ENCODE results near the gene ZIC4.

ZIC4 gene

DNA sequence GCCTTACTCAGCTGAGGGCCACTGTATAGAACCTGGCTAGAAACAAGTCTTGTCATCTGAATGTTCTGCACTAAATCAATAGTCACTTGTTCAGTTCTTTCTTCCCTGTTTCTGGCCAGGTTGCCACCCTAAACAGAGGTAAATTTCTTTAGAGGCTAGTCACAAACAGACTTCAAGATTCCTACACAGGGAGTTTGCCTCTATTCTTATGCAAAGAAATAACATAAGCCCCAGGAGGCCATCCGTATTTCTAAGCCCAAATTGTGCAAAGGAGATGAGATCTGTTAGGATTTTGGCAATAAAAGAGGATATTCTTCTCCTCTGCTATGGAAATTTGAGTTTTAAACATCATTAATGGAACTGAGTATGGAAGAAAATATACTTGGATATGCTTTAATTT lies 4.9 kb downstream of the ZIC4 start:
- no peak for DNase-seq (ENCODE audit: low read depth)
- TF ChIP-seq, protein P1, sequence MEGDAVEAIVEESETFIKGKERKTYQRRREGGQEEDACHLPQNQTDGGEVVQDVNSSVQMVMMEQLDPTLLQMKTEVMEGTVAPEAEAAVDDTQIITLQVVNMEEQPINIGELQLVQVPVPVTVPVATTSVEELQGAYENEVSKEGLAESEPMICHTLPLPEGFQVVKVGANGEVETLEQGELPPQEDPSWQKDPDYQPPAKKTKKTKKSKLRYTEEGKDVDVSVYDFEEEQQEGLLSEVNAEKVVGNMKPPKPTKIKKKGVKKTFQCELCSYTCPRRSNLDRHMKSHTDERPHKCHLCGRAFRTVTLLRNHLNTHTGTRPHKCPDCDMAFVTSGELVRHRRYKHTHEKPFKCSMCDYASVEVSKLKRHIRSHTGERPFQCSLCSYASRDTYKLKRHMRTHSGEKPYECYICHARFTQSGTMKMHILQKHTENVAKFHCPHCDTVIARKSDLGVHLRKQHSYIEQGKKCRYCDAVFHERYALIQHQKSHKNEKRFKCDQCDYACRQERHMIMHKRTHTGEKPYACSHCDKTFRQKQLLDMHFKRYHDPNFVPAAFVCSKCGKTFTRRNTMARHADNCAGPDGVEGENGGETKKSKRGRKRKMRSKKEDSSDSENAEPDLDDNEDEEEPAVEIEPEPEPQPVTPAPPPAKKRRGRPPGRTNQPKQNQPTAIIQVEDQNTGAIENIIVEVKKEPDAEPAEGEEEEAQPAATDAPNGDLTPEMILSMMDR (IDR thresholded peaks at IDR 0.05; ENCODE audit: control insufficient read depth, insufficient read depth, low read depth, low read length, missing control alignments) = no peak
- no peak overlapping the region for H3K4me3 ChIP-seq (ENCODE audit: control insufficient read depth, low read depth, low read length)

DNA sequence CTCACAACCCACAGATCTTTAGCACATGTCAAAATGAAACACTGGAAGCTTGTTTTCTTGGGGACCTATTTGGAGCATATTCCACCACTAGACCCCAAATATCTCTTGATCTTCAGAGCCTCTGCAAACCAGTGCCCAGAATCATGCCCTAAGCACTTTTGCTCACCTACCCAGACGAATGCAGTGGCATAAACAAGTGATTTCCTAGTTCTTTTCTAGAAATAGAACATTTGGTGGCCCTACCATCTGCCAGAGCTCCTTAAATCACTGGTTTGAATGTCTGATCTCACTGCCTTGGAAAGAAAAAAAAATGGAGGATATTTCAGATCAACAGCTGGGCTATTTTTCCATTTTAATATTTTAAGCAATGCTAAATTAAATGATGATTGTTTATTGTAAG lies 5.3 kb downstream of the ZIC4 start:
- DNase-seq (ENCODE audit: low read depth) = no peak
- no peak overlapping the region for H3K4me3 ChIP-seq (ENCODE audit: control insufficient read depth, low read depth, low read length)
- TF ChIP-seq, protein P1 (IDR thresholded peaks at IDR 0.05; ENCODE audit: control insufficient read depth, insufficient read depth, low read depth, low read length, missing control alignments) = no peak

DNA sequence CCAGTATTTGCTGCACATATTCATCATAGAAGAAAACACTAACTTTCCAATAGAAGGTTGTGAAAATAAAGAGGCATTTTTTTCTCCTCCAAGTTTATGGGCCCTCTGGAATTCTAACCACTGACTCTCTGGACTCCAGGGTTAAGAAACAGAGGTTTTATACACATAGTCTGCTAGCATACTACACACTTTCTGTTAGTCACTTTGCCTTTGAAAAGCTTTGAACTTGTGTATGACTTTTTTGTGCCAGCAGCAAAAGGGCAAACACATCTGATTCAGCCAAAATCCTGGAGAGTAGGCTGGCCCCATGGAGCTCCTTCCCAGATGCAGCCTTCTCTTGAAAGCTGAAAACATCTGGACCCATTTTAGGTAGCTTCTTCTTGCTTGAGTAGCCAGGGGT lies 6.2 kb downstream of the ZIC4 start:
- no peak overlapping the region for H3K4me3 ChIP-seq (ENCODE audit: control insufficient read depth, low read depth, low read length)
- peak; percentile 27 for DNase-seq (ENCODE audit: low read depth)
- TF ChIP-seq, protein P1 (IDR thresholded peaks at IDR 0.05; ENCODE audit: control insufficient read depth, insufficient read depth, low read depth, low read length, missing control alignments) = no peak

DNA sequence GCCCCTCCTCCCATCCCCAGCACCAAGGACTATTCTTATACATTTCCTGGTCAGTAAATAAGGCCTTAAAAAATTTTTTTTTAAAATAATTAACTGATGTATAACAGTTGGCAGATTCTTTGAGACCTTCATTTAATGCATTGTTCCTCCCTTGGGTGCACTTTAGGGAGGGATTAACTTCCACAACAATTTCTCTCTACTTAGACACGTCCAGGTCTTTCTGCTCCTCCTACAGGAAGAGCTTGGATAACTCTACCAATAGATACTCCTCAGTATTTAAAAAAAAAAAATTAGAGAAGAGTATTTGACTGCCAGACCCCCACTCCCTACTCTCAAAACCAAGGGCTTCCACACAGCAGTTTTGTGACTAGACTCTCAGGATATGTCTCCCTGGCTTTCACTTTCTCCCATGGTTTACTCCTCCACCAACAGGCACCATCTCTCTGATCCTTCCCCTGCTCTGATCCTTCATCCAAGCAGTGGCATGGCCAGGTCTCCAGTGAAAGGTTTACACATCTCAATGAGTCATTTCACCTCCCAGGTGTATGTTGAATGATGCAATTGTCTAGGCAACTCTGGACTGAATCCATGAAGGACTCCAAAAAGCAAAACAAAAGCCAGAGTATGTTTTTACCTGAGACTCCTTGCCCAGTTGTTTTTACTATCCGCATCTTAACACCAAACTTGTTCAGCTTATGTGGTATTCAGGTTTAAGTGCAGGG lies 7.4 kb downstream of the ZIC4 start:
- no peak for DNase-seq (ENCODE audit: low read depth)
- H3K4me3 ChIP-seq (ENCODE audit: control insufficient read depth, low read depth, low read length) = no peak overlapping the region
- TF ChIP-seq, protein P1 (IDR thresholded peaks at IDR 0.05; ENCODE audit: control insufficient read depth, insufficient read depth, low read depth, low read length, missing control alignments) = no peak

DNA sequence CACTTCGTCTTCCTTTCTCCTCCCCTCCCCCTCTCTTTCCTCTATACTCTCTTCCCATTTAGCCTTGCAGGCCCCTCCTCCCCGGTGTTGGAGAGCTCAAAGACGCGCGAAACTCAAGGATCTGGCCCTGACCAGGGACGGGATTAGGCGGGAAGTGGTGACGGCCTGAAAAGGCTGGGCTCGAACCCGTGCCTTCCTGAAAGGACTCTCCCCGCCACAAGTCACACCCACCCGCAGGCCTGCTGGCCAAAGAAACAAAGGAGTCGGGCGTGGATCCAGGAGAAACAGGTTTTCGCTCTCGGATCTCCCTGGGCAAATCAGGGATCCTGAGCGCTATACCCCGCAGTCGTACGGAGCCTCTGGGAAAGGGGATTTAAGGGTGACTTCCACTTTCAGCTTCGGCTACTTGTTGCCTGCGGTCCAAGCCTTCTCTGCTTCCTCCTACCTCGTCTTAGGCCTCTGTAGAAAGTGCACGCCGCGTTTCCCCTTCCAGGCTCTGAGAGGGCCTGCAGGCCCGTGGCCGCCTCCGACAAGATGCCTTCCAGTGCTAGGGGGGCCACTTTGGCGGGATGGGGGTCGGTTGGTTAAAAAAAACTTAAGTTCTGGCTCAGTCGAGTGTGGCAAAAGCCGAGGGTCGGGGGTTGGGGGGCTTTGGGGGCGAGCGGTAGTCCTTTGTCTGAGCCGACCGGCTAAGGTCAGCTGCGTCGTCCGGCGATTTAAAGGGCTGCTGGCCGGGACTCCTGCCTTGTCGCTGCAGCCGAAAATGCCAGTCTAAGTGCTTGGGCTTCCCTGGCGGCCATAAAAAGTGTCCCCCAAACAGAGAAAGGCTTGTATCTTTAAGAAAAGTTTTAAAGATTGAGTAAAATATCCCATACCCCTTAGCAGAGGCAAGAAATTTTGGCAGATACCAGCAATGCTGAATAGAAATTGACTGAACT lies 8.2 kb downstream of the ZIC4 start:
- no peak for DNase-seq (ENCODE audit: low read depth)
- TF ChIP-seq, protein P1 (IDR thresholded peaks at IDR 0.05; ENCODE audit: control insufficient read depth, insufficient read depth, low read depth, low read length, missing control alignments) = no peak
- H3K4me3 ChIP-seq (ENCODE audit: control insufficient read depth, low read depth, low read length) = no peak overlapping the region

DNA sequence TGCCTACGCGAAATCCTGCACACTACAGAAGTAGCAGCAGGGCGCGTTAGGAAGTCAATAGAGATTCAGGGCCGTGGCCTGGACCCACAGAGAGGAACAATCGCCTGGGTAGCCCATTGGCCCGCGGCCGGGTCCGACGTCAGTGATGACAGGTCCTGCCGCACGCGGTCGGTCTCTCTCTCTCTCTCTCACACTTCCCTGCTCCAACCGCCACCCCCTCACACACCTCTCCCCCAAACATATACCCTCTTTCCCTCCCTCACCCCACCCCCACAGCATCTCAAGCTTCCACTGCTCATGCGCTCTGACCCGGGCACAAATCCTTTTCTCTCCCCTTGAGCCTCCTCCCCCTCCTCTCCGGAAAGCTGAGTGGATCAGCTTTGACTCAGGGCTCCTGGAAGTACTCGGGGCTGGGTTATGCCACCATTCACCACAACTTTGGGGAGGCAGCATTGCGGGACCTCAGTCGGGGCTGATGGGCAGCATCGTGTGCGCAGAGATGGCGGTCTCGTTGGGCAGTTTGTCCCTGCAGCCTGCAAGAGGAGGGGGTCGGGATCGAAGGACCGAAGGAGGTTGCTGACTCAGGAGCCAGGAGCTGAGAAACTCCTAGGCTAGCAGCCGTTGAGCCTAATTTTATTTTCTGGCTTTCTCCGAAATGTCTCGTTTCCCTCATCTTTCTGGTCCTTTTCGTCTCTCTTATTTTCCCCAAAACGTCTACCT lies 9.0 kb downstream of the ZIC4 start:
- peak overlapping the region; percentile 1; the same call in 1 of the 2 replicates for H3K4me3 ChIP-seq (ENCODE audit: control insufficient read depth, low read depth, low read length)
- no peak for DNase-seq (ENCODE audit: low read depth)
- TF ChIP-seq, protein P1 (IDR thresholded peaks at IDR 0.05; ENCODE audit: control insufficient read depth, insufficient read depth, low read depth, low read length, missing control alignments) = peak; percentile 8

Data from AG09309 (cell line).